ENCODE measurements around the gene KIAA1671. TPM values are rescaled to one million over a fixed set of nuclear protein-coding genes. Genes with fewer than 3 reads are reported as not detected.
A peak's percentile ranks its signal among the peaks of the same experiment; 100 is the strongest.

Gene KIAA1671
- total RNA-seq, 1 donor from 2014 or later: 8.3 TPM

DNA sequence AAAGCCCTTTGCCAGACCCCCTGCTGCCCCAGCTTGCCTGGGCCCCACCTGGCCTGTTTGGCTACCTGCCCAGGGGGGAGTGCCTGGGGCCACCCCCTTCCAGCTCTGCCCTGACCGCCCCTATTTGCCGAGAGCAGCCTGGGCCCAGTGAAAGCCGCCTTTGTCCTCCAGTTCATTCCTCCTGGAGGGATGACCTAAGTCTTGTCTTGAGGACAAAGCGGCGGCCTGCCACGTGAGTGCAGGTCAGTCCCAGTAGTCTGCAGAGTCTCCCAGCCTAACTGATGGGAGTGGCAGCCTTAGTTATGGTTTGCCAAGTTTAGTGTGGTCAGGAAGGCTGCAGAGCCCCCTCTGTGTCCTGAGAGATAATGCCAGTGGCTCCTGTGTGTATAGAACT lies 131.3 kb downstream of the KIAA1671 start:
- Mint-ChIP-seq H3K27me3 (ENCODE audit: unreplicated experiment) (peaks cover 3% of the 10 kb centered on the region), H3K36me3 (ENCODE audit: unreplicated experiment) (no peaks in the 10 kb centered on the region), H3K4me3 (ENCODE audit: unreplicated experiment) (no peak overlapping the region), H3K4me1 (ENCODE audit: unreplicated experiment) (peaks cover 11% of the 10 kb centered on the region), H3K27ac (ENCODE audit: unreplicated experiment) (no peak overlapping the region), H3K9me3 (ENCODE audit: unreplicated experiment) (no peaks in the 10 kb centered on the region)
- TF ChIP-seq, protein P1, sequence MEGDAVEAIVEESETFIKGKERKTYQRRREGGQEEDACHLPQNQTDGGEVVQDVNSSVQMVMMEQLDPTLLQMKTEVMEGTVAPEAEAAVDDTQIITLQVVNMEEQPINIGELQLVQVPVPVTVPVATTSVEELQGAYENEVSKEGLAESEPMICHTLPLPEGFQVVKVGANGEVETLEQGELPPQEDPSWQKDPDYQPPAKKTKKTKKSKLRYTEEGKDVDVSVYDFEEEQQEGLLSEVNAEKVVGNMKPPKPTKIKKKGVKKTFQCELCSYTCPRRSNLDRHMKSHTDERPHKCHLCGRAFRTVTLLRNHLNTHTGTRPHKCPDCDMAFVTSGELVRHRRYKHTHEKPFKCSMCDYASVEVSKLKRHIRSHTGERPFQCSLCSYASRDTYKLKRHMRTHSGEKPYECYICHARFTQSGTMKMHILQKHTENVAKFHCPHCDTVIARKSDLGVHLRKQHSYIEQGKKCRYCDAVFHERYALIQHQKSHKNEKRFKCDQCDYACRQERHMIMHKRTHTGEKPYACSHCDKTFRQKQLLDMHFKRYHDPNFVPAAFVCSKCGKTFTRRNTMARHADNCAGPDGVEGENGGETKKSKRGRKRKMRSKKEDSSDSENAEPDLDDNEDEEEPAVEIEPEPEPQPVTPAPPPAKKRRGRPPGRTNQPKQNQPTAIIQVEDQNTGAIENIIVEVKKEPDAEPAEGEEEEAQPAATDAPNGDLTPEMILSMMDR (IDR thresholded peaks at IDR 0.05): no peak
- DNase-seq (ENCODE audit: extremely low spot score, unreplicated experiment): no peak

DNA sequence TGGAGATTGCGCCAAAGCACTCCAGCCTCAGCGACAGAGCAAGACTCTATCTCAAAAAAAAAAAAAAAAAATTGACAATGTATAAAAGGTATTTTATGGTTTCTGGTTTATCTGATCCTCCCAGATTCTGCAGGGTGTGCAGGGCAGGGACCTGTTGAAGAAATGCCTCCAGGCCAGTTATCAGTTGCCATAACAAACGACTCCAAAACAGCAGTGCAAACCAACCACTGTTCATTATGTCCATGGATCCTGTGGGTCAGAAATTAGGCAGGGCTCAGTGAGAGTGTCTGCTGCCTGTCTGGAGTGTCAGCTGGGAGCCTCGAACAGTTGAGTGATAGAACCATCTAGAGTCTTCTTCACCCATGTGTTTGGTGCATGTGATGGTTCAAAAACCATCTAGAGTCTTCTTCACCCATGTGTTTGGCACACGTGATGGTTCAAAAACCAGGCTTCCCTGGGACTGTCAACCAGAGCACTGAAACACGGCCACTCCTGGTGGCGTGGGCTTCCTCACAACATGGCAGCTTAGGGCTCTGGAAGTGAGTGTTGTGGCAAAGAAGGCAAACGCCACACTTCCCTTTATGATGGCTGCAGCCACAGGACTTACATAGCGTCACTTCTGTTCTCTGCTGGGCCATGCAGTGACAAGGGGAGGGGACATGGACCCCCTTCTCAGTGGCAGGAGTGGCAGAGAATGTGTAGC lies 132.0 kb downstream of the KIAA1671 start:
- peaks cover 4% of the 10 kb centered on the region for H3K27me3 Mint-ChIP-seq (ENCODE audit: unreplicated experiment)
- DNase-seq (ENCODE audit: extremely low spot score, unreplicated experiment): no peak
- H3K4me3 Mint-ChIP-seq (ENCODE audit: unreplicated experiment): no peak overlapping the region
- H3K36me3 Mint-ChIP-seq (ENCODE audit: unreplicated experiment): no peaks in the 10 kb centered on the region
- TF ChIP-seq, protein P1 (IDR thresholded peaks at IDR 0.05): no peak
- H3K9me3 Mint-ChIP-seq (ENCODE audit: unreplicated experiment): no peaks in the 10 kb centered on the region
- H3K4me1 Mint-ChIP-seq (ENCODE audit: unreplicated experiment): peaks cover 11% of the 10 kb centered on the region
- H3K27ac Mint-ChIP-seq (ENCODE audit: unreplicated experiment): no peak overlapping the region

DNA sequence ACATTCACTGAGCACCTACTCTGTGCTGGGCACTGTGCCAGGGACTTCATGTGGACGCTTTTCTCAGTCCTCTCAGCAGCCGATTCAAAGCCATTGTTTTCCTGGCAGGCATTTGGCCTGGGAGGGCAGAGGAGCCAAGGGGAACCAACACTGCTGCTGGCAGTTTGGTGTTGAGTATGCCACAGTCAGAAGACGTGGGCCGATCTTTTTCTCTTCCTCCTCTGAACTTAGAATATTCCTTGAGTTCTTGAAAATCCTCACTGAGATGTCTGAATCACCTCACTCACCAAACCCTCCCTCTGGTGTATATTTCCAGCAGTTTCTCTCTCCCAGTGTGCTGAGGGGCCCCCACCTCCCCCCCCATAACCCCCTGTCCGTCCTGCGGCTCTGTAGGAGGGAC lies 132.6 kb downstream of the KIAA1671 start:
- H3K27me3 Mint-ChIP-seq (ENCODE audit: unreplicated experiment): peaks cover 4% of the 10 kb centered on the region
- no peaks in the 10 kb centered on the region for H3K36me3 Mint-ChIP-seq (ENCODE audit: unreplicated experiment)
- peaks cover 11% of the 10 kb centered on the region for H3K4me1 Mint-ChIP-seq (ENCODE audit: unreplicated experiment)
- H3K9me3 Mint-ChIP-seq (ENCODE audit: unreplicated experiment): no peaks in the 10 kb centered on the region
- TF ChIP-seq, protein P1 (IDR thresholded peaks at IDR 0.05): no peak
- H3K27ac Mint-ChIP-seq (ENCODE audit: unreplicated experiment): no peak overlapping the region
- H3K4me3 Mint-ChIP-seq (ENCODE audit: unreplicated experiment): no peak overlapping the region
- no peak for DNase-seq (ENCODE audit: extremely low spot score, unreplicated experiment)

DNA sequence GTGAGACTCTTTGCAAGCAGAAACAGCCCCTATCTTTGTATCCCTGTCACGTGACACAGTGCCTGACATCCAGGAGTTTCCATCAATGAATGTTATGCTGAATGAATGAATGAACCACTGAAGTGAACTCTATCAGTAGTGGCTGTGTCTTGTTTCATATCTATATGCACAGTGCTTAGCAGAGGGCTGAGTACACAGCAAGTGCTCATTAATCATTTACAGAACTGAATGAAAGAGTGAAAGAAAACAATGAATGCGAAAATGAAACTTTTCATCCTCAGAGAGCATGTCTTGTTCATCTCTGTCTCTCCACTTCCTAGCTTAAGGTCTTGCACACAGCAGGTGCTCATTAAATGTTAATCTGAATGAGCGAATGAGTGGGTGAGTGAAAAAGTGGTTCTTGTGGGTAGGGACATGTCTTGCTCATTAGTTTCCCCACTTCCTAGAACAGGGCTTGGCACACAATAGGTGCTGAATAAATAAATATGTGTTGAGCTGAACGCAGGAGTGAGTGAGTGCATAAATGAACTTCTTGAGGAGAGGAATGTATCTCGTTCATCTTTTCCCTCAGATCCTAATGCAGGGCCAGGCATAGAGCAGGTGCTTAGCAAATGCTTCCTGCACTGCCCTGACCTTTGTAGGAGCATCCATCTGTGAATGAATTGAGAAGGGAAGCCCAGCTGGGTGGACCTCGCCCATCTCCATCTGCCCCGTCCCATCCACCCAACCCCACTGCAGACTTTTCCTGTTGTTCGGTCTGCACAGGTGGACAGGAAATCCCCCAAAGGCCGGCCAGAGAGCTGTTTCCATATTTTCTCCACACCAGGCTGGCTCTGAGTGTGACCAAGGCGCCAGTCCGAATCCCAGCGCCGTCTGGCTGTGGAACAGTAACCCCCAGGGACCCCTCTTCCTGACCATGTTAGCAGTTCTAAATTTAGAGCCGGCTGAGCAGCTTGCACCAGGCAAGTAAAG lies 133.7 kb downstream of the KIAA1671 start:
- no peaks in the 10 kb centered on the region for H3K36me3 Mint-ChIP-seq (ENCODE audit: unreplicated experiment)
- peaks cover 11% of the 10 kb centered on the region for H3K4me1 Mint-ChIP-seq (ENCODE audit: unreplicated experiment)
- no peaks in the 10 kb centered on the region for H3K9me3 Mint-ChIP-seq (ENCODE audit: unreplicated experiment)
- TF ChIP-seq, protein P1 (IDR thresholded peaks at IDR 0.05): no peak
- no peak for DNase-seq (ENCODE audit: extremely low spot score, unreplicated experiment)
- no peak overlapping the region for H3K4me3 Mint-ChIP-seq (ENCODE audit: unreplicated experiment)
- peak overlapping the region; percentile 23 for H3K27ac Mint-ChIP-seq (ENCODE audit: unreplicated experiment)
- peaks cover 4% of the 10 kb centered on the region for H3K27me3 Mint-ChIP-seq (ENCODE audit: unreplicated experiment)

DNA sequence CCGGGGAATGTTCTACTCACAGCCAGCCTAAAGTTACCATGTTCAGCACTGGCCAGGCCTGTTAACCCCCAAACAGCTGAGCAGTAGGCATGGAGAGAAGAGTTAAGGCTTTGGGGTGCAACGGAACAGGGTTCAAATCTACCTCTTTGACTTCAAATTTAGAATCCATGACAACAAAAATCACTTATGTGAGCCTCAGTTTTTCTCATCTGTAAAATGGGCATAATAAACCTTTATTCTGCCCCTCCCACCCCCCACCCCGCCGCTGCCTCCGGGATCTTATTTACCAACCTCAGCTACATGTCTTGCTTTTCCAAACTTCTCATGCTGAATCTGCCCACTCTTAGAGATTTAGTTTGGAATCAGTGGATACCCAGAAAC lies 134.4 kb downstream of the KIAA1671 start:
- H3K4me1 Mint-ChIP-seq (ENCODE audit: unreplicated experiment): peaks cover 11% of the 10 kb centered on the region
- H3K27ac Mint-ChIP-seq (ENCODE audit: unreplicated experiment): no peak overlapping the region
- no peaks in the 10 kb centered on the region for H3K36me3 Mint-ChIP-seq (ENCODE audit: unreplicated experiment)
- no peaks in the 10 kb centered on the region for H3K9me3 Mint-ChIP-seq (ENCODE audit: unreplicated experiment)
- H3K4me3 Mint-ChIP-seq (ENCODE audit: unreplicated experiment): no peak overlapping the region
- H3K27me3 Mint-ChIP-seq (ENCODE audit: unreplicated experiment): peaks cover 6% of the 10 kb centered on the region
- TF ChIP-seq, protein P1 (IDR thresholded peaks at IDR 0.05): no peak
- no peak for DNase-seq (ENCODE audit: extremely low spot score, unreplicated experiment)
